ENCODE results near the gene TENM3. TPM values are rescaled to one million over a fixed set of nuclear protein-coding genes. Genes with fewer than 3 reads are reported as not detected.
A peak's percentile ranks its signal among the peaks of the same experiment; 100 is the strongest.

The TENM3 gene
- total RNA-seq, 2 donors from 2014 or later = 2.0 to 2.1 TPM

DNA sequence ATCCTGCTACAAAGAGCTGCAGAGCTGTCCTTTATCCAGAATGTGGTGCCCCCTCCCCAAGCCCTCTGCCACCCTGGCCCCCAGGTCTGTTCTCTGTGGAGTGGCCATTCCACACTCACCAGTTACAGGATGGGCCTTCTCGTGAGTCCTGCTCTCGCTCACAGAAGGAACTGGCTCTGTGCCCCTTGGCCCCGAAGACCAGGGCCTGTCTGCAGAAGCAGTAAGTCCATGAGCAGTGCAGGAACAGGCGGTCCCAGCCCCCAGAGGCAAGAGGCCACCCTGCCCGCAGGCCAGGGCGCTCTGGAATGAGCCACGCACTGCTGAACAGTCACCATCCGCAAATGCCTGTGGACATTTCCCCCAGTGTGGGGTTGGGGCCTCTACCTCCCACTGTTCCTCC is 581.8 kb downstream of the TENM3 start:
- intact Hi-C loops (cut with DNase I) = no loop called here
- peak; percentile 66 for DNase-seq (ENCODE audit: low spot score)

DNA sequence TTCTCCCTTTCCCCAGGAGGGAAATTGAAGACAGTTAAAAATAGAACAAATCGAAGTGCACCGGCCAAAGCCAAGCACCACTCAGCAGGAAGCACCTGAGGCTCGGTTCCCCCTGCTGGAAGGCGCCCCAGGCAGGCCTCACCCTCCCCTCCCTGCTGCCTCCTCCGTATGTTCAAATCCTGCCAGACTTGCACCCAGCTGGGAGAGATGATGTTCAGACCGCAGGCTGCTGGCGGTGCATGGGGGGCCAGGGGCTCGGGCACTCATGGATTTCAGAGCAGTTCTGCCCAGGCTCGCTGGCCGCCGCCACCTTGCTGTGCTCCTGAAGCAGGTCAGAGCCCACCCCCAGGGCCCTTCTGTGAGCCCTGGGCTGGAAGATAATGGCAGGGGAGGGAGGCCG is 582.6 kb downstream of the TENM3 start:
- intact Hi-C loops (cut with DNase I) = no loop called here
- peak; percentile 67 for DNase-seq (ENCODE audit: low spot score)

DNA sequence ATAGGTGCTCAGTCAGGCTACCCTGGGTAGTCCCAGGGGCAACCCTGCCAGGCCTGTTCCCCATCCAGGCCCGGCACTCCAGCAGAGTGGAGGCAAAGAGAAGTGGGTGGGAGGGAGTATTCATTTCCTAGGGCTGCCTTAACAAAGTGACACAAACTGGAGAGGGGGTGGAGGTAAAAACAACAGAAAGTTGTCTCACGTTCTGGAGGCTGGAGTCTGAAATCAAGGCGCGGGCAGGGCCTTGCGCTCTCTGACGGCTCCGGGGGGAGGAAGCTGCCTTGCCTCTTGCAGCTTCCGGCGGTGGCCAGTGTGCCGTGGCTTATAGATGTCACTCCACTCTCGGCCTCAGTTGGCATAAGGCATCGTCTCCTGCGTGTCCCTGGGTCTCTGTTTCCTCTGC is 583.2 kb downstream of the TENM3 start:
- DNase-seq (ENCODE audit: low spot score) = peak; percentile 74
- intact Hi-C loops (cut with DNase I) = no loop called here

DNA sequence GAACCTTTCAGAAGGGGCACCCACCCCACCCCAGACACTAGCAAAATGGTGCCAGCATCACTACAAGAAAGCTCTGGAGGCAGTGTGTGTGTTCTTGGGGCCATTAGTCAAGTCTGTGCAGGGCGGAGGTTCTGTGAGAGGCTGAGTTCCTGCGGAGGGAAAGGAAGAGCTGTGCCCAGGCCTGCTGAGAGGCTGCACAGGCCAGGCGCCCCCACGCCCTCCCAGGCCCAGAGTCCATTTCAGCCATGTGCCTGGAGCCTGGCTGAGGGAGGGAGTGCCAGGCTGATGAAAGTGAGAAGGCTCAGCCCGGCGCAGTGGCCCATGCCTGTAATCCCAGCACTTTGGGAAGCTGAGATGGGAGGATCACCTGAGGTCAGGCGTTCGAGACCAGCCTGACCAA is 584.0 kb downstream of the TENM3 start:
- intact Hi-C loops (cut with DNase I) = no loop called here
- DNase-seq (ENCODE audit: low spot score) = peak; percentile 61

DNA sequence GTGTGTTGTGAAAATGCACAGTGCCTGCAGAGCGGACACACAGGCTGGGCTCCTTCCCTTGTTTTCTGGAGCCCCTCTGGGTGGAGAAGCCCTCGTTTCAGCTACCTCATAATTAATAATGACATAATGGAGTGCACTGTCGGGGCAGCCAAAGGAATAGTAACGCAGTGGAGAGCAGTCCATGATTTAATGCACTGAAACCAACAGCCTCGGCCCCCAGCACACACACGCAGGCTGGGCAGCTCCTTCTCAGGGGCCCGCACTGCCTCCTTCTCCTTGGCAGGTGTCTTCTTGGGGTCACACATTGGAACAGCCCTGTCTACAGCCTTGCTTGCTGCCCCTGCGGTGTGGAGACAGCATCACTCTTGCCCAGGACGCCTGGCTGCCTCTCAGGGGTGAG is 584.8 kb downstream of the TENM3 start:
- no peak for DNase-seq (ENCODE audit: low spot score)
- intact Hi-C loops (cut with DNase I) = no loop called here

DNA sequence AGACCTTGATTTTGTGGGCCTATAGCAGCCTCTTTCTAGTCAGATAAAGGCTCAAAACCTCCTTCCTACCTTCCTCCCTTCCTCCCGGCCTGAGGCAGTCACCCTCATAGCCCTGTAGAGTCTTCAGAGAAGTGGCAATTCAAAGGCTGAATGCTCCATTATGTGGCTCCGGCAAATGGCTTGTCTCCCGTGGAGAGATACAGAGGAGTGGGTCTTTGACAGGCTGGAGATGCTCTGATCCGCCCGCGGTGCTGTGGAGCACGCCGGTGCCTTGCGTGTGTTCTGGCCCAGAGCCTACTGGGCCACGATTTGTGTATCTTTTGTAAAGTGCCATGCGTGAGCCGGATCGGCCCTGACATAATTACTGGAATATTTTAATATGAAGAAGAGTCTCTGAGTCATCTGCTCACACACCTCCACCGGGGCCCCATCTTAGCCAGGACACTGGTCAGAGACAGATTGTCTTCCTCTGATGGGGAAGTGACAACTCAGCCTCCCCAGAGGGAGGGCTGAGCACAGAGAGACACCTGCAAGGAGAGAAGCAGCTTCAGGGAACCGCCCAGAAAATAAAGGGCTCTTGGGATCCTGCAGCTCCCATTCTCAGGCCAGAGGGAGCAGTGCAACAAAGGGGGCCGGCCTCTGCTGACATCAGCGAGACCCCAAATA is 585.3 kb downstream of the TENM3 start:
- intact Hi-C loops (cut with DNase I) = no loop called here
- peak; percentile 62 for DNase-seq (ENCODE audit: low spot score)

DNA sequence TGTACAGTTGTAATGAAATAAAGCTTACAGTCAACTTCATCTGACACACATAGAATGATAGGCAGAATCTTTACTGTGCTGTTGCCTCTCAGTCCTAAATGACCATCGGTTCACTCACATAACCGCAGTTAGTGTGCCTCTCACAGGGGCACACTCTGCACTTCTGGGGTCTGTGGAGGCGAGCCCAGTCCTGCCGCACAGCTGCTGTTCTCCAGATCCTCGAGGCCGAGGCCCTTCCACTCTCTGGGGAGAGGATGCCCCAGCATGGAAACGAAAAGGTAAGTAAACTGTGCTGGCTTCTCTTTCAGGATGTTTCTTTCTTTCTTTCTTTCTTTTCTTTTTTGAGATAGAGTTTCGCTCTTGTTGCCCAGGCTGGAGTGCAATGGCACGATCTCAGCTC is 586.0 kb downstream of the TENM3 start:
- intact Hi-C loops (cut with DNase I) = no loop called here
- peak; percentile 52 for DNase-seq (ENCODE audit: low spot score)

DNA sequence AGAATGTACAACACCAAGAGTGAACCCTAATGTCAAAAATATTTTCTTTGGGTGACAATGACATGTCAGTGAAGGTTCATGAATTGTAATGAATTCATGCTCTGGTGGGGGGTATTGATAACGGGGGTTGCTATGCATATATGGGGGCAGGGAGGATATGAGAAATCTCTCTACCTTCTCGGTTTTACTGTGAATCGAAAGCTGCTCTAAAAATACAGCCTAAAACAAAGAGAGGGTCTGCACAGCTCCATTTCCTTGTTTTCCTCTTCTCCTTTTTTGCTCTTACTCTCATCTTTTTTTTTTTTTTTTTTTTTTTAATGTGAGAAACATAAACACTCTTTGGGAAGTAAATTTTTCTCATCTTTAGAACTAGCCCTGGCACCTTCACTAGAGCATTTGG is 588.2 kb downstream of the TENM3 start:
- no peak for DNase-seq (ENCODE audit: low spot score)
- intact Hi-C loops (cut with DNase I) = no loop called here

DNA sequence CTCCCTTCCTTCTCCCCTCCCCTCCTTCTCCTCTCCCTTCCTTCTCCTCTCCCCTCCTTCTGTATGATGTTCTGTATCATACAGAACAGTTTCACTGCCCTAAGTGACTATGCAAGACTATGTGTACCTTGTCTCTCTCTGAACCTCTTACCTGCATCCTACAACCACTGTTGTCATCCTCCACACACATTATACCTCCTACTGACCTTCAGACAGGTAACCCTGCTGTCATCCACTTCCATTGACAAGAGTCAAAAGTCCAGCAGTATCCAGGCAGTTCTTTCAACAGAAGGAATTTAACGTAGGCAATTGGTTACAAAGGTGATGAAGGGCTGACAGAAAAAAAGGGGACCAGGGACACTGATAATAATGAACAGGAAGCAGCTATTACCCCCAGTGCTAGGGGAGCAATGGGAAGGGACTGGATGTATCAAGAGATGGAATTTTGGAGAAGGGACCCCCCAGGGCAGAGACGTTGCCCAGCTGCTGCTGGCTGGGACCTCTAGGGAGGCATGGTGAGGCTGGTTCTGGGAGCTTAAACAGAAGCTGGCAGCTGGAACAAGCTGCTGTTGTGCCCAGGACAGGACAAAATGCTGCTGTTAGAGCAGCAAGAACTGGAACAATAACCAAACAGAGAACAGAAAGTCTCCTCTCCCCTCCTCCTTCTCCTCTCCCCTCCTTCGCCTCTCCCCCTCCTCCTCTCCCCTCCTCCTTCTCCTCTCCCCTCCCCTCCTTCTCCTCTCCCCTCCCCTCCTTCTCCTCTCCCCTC is 589.3 kb downstream of the TENM3 start:
- intact Hi-C loops (cut with DNase I) = no loop called here
- DNase-seq (ENCODE audit: low spot score) = peak; percentile 28

DNA sequence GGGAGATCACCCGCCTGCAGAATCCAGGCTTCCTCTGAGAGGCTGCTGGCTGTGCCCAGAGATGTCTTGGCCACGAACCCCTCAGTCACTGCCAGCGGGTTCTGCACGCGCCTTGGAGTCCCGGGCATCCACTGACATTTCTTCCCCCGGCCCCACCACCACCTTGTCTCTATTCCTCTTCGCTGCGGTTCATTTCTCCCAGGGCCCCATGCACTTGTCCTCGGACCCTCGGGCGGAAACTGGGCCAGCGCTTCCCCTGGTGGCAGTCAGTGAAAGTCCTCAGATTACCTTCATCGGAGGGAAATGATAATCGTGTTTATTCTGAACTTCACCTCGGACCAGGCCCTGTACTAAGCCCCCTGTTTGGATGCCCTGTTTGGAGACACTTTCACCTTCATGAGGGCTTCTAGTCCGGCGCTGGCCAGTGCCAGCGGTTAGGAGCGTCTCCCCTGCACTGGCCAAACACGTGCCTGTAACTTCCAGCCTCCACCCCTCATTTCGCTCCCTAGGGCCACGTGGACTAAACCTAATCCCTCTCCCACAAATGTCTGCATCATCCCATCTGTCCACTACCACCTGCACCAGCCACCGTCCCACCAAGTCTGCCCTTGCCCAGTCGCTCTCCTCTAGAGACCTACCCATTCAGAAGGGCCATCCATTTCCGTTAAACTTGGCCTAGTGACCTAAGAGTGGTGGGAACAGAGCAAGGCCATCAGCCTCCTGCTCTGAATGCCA is 592.0 kb downstream of the TENM3 start:
- DNase-seq (ENCODE audit: low spot score) = peak; percentile 67
- intact Hi-C loops (cut with DNase I) = no loop called here

DNA sequence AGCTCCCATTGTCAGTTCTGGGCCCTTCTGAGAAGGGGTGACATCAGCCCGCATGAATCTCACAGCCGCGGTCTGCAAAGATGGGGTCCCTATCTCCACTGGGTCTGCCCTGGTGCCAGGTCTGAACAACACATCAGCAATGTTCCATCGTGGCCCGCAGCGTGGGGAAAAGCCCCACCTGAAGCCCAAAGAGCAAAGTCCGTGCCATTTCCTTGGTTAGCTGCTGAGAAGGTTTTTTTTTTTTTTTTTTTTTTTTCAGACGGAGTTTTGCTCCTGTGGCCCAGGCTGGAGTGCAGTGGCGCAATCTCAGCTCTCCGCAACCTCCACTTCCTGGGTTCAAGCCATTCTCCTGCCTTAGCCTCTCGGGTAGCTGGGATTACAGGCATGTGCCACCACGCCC is 594.6 kb downstream of the TENM3 start:
- intact Hi-C loops (cut with DNase I) = no loop called here
- peak; percentile 58 for DNase-seq (ENCODE audit: low spot score)

DNA sequence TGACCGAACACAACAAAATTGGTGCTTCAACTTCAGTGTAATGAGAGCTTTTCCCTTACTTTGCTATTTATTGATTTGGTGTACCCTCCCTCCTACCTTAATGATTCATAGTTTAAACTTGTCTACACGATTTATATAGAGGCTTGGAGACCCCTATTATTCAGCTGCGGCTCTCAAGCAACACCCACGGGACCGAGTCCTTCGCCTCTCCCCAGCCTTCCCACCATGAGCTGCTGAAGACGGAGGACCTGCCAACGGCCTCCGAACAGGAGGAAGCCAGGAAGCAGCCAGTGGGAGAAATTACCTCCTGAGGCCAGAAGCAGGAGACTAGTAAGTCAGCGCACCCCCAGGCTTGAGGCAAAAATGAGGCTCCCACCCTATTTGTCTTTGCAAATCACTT is 595.3 kb downstream of the TENM3 start:
- peak; percentile 22 for DNase-seq (ENCODE audit: low spot score)
- intact Hi-C loops (cut with DNase I) = no loop called here

DNA sequence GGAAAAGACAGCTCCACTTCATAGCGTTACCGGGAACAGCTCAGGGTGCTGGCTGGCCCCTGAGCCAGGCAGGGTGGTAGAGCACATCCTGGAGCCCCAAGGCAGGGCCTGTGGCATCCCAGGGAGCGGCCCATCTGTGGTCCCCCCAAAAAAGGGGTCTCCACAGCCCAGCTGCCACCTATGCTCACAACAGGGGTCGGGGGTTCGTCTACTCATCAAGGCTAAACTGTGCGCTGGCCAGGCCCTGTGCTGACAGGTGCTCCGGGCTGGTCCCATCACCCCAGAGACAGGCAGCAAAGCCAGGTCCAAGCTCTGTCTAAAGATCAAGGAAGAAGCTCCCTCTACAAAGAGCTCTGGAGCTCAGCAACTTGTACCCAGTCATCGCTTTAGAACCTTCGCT is 596.1 kb downstream of the TENM3 start:
- intact Hi-C loops (cut with DNase I) = no loop called here
- DNase-seq (ENCODE audit: low spot score) = peak; percentile 69

DNA sequence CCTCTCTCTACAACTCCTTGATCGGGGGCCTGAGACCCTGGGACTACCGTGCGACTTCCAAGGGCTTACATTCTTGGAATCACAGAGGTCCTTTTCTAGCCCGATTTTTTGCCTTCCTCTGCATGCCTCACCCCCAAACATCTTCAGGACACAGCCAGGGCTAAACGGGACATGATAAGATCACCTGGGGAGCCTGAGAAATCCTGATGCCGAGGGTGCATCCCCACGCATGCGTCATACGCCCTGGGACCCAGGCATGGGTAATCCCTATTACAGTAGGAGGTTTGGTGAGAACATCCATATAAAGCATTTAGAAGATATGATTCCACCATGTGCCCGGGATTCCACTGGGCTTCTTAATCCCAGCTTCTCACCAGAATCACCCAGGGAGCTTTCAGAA is 596.9 kb downstream of the TENM3 start:
- peak; percentile 50 for DNase-seq (ENCODE audit: low spot score)
- intact Hi-C loops (cut with DNase I) = no loop called here

DNA sequence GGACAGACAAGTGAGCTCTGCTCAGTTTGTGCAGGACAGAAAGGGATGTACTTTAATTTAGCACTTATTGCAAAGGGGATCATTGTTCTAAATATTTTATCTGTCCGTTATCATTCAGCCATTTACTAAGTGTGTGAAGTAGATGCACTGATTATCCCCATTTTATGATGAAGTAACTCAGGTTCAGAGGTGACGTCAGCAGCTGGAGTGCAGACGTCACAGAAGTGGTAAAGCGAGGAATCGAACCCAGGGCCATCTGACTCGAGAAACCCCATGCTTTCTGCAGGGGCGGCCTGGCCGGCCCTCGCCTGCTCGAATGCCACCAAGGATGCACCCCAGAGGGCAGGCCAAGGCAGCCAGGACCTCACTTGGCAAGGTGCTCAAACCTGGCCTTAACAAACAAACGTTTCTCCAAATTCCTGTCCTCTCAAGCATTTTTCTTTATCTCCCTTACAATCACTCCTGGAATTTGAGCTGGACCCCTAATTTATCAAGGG is 599.0 kb downstream of the TENM3 start:
- intact Hi-C loops (cut with DNase I) = no loop called here

DNA sequence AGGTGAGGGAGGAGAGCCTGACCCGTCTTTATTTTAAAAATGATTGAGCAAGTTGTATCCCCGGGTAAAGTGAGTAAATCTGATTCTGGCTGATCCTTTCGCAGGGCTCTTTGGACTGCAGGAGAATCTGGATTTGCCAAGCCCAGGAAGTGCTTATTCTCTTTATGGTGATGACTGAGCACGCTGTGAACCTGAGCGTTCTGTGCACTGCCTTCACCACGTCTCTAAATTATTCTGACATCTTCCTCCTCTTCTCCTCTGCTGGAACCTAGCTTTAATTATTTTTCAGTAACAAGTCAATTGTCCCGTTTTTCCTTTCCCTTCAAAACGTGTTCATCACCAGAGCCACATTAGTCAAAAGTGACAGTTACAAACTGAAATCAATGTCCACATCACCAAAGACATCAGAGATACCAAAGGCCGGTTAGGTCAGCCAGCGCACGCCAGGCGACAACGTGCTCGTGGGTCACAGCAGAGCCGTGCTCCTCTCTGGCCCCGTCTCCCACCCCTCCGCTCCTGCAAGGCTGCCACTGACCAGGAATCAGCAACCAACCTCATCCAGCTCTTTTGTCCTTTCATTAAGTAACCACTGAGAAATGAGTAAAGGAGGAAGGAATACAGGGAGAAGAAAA is 599.7 kb downstream of the TENM3 start:
- no peak for DNase-seq (ENCODE audit: low spot score)
- intact Hi-C loops (cut with DNase I) = no loop called here

More for the DNA sequence above, 599.0 kb downstream of the TENM3 start:
- DNase-seq (ENCODE audit: low spot score) = peak; percentile 26

DNA sequence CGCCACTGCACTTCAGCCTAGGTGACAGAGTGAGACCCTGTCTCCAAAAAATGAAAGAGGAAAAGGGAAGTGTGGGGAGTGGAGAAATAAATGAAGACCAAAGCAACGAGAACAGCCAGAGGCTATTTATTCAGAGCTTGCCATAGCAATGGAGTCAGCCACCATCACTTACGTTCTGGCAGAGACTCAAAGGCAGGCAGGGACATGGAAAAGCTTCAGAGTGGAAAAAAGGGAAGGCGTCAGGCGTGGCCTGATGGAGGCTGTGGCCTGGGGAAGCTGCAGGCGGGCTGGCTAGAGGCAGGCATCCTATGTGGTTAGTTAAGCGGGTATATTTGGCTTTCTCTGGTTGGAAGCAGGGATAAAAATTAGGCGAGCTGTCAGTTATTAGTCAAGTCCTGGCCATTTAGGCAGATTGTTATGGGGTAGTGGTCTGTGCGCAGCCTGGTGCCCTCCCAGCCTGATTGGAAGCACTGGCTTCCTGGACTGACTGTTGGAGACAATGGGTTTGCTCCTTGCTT is 600.7 kb downstream of the TENM3 start:
- intact Hi-C loops (cut with DNase I) = no loop called here
- DNase-seq (ENCODE audit: low spot score) = no peak

DNA sequence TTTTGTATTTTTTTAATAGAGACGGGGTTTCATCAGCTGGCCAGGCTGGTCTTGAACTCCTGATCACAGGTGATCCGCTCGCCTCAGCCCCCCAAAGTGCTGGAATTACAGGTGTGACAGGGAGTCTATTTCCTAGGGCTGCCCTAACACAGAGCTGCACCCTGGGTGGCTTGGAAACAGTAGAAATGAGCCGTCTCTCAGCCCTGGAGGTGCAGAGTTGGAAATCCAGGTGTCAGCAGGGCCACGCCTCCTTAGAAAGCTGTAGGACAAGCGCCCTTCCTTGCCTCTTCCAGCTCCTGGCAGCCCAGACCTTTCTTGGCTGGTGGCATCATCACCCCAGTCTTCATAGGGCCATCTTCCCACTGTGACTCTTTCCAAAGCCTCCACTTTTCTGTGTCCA is 602.4 kb downstream of the TENM3 start:
- no peak for DNase-seq (ENCODE audit: low spot score)
- intact Hi-C loops (cut with DNase I) = no loop called here

DNA sequence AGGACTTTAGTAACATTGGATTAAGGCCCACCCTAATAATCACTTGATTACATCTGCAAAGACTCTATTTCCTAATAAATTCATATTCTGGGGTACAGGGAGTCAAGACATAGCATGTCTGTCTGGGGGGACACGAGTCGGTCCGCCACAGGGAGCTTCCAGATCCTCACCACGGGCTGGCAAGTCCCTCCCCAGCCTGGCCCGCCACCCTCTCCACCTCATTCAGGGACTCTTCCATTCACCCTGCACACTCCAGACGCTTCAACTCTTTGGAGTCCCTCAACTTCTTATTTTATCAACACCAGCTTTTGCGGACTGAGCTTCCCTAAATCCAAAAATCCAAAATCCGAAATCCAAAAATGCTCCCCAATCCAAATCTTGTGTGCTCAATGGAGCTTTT is 602.8 kb downstream of the TENM3 start:
- peak; percentile 67 for DNase-seq (ENCODE audit: low spot score)
- intact Hi-C loops (cut with DNase I) = no loop called here

Data from posterior vena cava (tissue), 2 donors.